Mesendoderm (in vitro differentiated cells): ENCODE results near the gene KRTAP1-3. TPM values are rescaled to one million over a fixed set of nuclear protein-coding genes. Genes with fewer than 3 reads are reported as not detected.
"Not testable (repeated sequence)": the region's sequence is repeated elsewhere in the genome, so short reads cannot be mapped to it uniquely, and the experiment has no call there.

Experiments
- DNase-seq: peaks from one replicate; pipeline ENCODE4 v3.0.0; 2013
- H2AK5ac ChIP-seq: 2 replicates; pipeline ENCODE4 v1.6.1; 2013; ENCODE audit warnings: low read length, inconsistent platforms
- H2BK120ac ChIP-seq: 2 replicates; pipeline ENCODE4 v1.6.1; 2013; ENCODE audit warnings: low read depth, mild to moderate bottlenecking, low read length, moderate library complexity, mixed read lengths
- H2BK15ac ChIP-seq: replicated peaks from 2 replicates; pipeline ENCODE4 v1.6.1; 2013; ENCODE audit warnings: low read depth, mild to moderate bottlenecking, moderate library complexity
- H2BK5ac ChIP-seq: 2 replicates; pipeline ENCODE4 v1.6.1; 2013; ENCODE audit warnings: low read length, inconsistent platforms
- H3K18ac ChIP-seq: 2 replicates; pipeline ENCODE4 v1.6.1; 2013; ENCODE audit warnings: mild to moderate bottlenecking, low read length, mixed read lengths
- H3K23ac ChIP-seq: one replicate; pipeline ENCODE4 v1.6.1; 2013; ENCODE audit warnings: low read length
- H3K27ac ChIP-seq: 2 replicates; pipeline ENCODE4 v1.5.1; 2013; ENCODE audit warnings: low read depth, mild to moderate bottlenecking, inconsistent platforms, low read length, moderate library complexity
- H3K27me3 ChIP-seq: 2 replicates; pipeline ENCODE4 v1.6.1; 2013; ENCODE audit warnings: low read length, control low read depth, mild to moderate bottlenecking, inconsistent platforms; ENCODE audit not compliant: insufficient read depth, poor library complexity
- H3K36me3 ChIP-seq: 2 replicates; pipeline ENCODE4 v1.6.1; 2013; ENCODE audit warnings: low read length, inconsistent platforms; ENCODE audit not compliant: control insufficient read depth, insufficient read depth
- H3K4ac ChIP-seq: one replicate; pipeline ENCODE4 v1.6.1; 2013; ENCODE audit warnings: low read depth, mild to moderate bottlenecking, low read length, moderate library complexity
- H3K4me1 ChIP-seq: 2 replicates; pipeline ENCODE4 v1.6.1; 2013; ENCODE audit warnings: low read depth, low read length, inconsistent platforms; ENCODE audit not compliant: control insufficient read depth
- H3K4me2 ChIP-seq: 2 replicates; pipeline ENCODE4 v1.6.1; 2013; ENCODE audit warnings: low read length
- H3K4me3 ChIP-seq: 2 replicates; pipeline ENCODE4 v1.5.1; 2013; ENCODE audit warnings: mild to moderate bottlenecking, low read length
- H3K56ac ChIP-seq: one replicate; pipeline ENCODE4 v1.6.1; 2013; ENCODE audit warnings: low read length
- H3K79me1 ChIP-seq: 2 replicates; pipeline ENCODE4 v1.6.1; 2013; ENCODE audit warnings: low read length, inconsistent platforms
- H3K79me2 ChIP-seq: 2 replicates; pipeline ENCODE4 v1.6.1; 2013; ENCODE audit warnings: mild to moderate bottlenecking, low read length; ENCODE audit not compliant: control insufficient read depth, insufficient read depth
- H3K9ac ChIP-seq: 2 replicates; pipeline ENCODE4 v1.6.1; 2013; ENCODE audit warnings: low read length, inconsistent platforms
- H4K5ac ChIP-seq: one replicate; pipeline ENCODE4 v1.6.1; 2013; ENCODE audit warnings: low read length
- H4K8ac ChIP-seq: one replicate; pipeline ENCODE4 v1.6.1; 2013; ENCODE audit warnings: low read depth, mild to moderate bottlenecking, control low read depth, low read length, moderate library complexity
- WGBS: extraction: QIAGEN DNeasy Blood & Tissue Kit; methylation state at CpG from one replicate; pipeline ENCODE4 v1.1.7; 2013; ENCODE audit warnings: low lambda C conversion rate, missing lambda C conversion rate; ENCODE audit not compliant: insufficient coverage; ENCODE audit errors: extremely low coverage; 5-methylcytosine and 5-hydroxymethylcytosine counted together
- polyA plus RNA-seq, 2 experiments: library from polyadenylated mRNA; stranded (reverse); fragments of 200-250 nt; gene quantifications; one replicate each; pipeline ENCODE4 v1.2.3, GENCODE V29; 2013

KRTAP1-3 gene, protein sequence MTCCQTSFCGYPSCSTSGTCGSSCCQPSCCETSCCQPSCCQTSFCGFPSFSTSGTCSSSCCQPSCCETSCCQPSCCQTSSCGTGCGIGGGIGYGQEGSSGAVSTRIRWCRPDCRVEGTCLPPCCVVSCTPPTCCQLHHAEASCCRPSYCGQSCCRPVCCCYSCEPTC
- polyA plus RNA-seq (2013, experiment 1 of 2), result not detected
- polyA plus RNA-seq (2013, experiment 2 of 2), result not detected

DNA sequence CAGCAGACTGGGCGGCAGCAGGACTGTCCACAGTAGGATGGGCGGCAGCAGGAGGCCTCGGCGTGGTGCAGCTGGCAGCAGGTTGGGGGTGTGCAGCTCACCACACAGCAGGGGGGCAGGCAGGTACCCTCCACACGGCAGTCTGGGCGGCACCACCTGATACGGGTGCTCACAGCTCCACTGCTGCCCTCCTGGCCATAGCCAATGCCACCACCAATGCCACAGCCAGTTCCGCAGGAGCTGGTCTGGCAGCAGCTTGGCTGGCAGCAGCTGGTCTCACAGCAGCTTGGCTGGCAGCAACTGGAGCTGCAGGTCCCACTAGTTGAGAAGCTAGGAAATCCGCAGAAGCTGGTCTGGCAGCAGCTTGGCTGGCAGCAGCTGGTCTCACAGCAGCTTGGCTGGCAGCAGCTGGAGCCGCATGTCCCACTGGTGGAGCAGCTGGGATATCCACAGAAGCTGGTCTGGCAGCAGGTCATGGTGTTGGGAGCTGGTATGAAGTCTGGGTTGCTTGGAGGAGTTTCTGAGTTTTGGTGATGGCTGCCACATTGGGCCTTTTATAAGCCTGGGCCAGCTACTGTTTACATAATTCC, at the start of gene KRTAP1-3:
TSS of gene KRTAP1-3 (minus strand) at position 529 of the 590 bp plus-strand sequence. CDS start at position 476, 53 bp downstream.
- not testable (repeated sequence) for H4K5ac ChIP-seq, H3K79me1 ChIP-seq, H3K27me3 ChIP-seq, H3K4me3 ChIP-seq, H3K56ac ChIP-seq, H3K36me3 ChIP-seq, DNase-seq, H2AK5ac ChIP-seq, H4K8ac ChIP-seq, H3K9ac ChIP-seq, H3K23ac ChIP-seq, H3K4ac ChIP-seq, H2BK15ac ChIP-seq, H3K27ac ChIP-seq, H3K4me2 ChIP-seq, H2BK5ac ChIP-seq, H3K4me1 ChIP-seq, H3K79me2 ChIP-seq, H3K18ac ChIP-seq, H2BK120ac ChIP-seq
- WGBS, result no CpG with 5 or more reads among the region's 10 CpGs

GRCh38 chr17:41084100-41084856, 49.6 kb upstream of the KRTAP1-3 start, which contains the start of gene KRTAP4-7:
KRTAP4-7 (plus strand) TSS chr17:41084150; CDS start chr17:41084207, 57 bp downstream.
- not testable (repeated sequence) for H2BK15ac ChIP-seq, H4K5ac ChIP-seq, H3K27ac ChIP-seq, H3K4ac ChIP-seq, H3K56ac ChIP-seq, DNase-seq, H3K9ac ChIP-seq, H2BK120ac ChIP-seq, H3K79me1 ChIP-seq, H3K18ac ChIP-seq, H4K8ac ChIP-seq, H2BK5ac ChIP-seq, H3K4me2 ChIP-seq, H3K4me3 ChIP-seq, H3K4me1 ChIP-seq, H3K23ac ChIP-seq, H3K79me2 ChIP-seq, H3K27me3 ChIP-seq, H2AK5ac ChIP-seq, H3K36me3 ChIP-seq
- no CpG with 5 or more reads among the region's 14 CpGs for WGBS

DNA sequence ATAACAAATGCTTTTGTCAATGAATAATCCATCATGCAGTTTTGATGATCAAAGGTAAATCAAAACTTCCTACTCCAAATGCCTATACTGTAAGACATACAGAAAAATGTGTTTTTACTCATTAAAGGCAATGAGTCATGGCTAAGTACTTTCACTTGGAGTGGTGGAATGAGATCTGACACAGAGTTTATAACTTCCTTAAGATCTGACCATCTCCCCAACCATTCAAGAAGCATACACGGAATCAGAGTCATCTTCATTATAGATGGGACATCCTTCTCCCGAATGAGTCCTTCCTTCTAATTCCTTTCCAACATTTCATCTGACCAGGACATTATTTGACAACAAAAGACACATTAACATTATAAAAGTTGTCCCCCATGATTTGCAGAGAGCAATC, 48.8 kb upstream of the KRTAP1-3 start:
- H3K23ac ChIP-seq, H3K4me1 ChIP-seq, H3K9ac ChIP-seq, H2BK120ac ChIP-seq, H3K27me3 ChIP-seq, H4K5ac ChIP-seq, H3K79me1 ChIP-seq, H3K56ac ChIP-seq, H3K79me2 ChIP-seq, H2BK15ac ChIP-seq, H2AK5ac ChIP-seq, H3K4me2 ChIP-seq, H2BK5ac ChIP-seq, H3K27ac ChIP-seq, H3K36me3 ChIP-seq, H3K4me3 ChIP-seq, H3K4ac ChIP-seq, DNase-seq, H3K18ac ChIP-seq, H4K8ac ChIP-seq: not testable (repeated sequence)
- WGBS, result no CpG with 5 or more reads among the region's 2 CpGs

DNA sequence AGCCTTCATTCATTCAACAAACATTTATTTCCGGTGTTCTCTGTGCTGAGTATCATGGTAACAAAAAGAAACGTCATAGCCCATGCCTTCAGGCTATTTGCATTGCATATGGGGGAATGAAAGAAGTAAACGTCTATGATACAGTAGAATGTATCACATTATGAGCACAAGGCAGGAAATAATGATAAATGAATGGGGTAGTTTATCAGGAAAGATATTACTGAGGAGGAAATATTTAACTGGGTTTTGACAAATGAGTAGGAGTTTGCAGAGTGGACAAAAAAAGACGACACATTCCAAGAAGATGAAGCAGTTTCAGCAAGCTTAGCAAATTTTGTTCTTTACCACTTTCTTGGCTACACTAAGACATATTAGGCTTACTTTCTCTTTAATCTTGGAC, 48.0 kb upstream of the KRTAP1-3 start:
- Histone ChIP-seq H3K79me1 (no peaks in the 10 kb centered on the region), H3K56ac (no peak overlapping the region), H3K79me2 (no peaks in the 10 kb centered on the region), H3K23ac (no peak overlapping the region), H2AK5ac (no peak overlapping the region), H3K36me3 (no peaks in the 10 kb centered on the region), H3K27me3 (no peaks in the 10 kb centered on the region), H3K4me2 (no peak overlapping the region), H3K27ac (no peak overlapping the region), H3K4me1 (no peaks in the 10 kb centered on the region), H2BK5ac (no peak overlapping the region), H4K5ac (no peak overlapping the region), H2BK15ac (no peak overlapping the region), H2BK120ac (no peak overlapping the region), H3K9ac (no peak overlapping the region), H3K4me3 (no peak overlapping the region), H3K18ac (no peak overlapping the region), H4K8ac (no peak overlapping the region), H3K4ac (no peak overlapping the region)
- no peak for DNase-seq
- no CpG with 5 or more reads among the region's 4 CpGs for WGBS

DNA sequence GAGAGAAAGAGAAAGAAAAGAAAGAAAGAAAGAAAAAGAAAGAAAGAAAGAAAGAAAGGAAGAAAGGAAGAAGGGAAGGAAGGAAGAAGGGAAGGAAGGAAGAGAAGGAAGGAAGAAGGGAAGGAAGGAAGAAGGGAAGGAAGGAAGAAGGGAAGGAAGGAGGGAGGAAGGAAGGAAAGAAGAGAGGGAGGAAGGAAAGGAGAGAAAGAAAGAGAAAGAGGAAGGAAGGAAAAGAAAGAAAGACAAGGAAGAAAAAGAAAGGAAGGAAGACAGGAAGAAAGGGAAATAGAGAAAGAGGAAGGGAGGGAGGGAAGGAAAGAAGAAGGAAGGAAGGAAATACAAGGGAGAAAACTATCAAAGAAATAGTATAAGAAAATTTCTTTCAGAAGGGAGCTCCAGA, 42.1 kb upstream of the KRTAP1-3 start:
- H3K23ac ChIP-seq, result no peak overlapping the region
- DNase-seq, result no peak
- no peaks in the 10 kb centered on the region for H3K27me3 ChIP-seq
- no peak overlapping the region for H4K5ac ChIP-seq
- no peak overlapping the region for H3K56ac ChIP-seq
- H3K4me1 ChIP-seq, result no peaks in the 10 kb centered on the region
- H2BK120ac ChIP-seq, result no peak overlapping the region
- no peaks in the 10 kb centered on the region for H3K79me2 ChIP-seq
- no peaks in the 10 kb centered on the region for H3K36me3 ChIP-seq
- no peak overlapping the region for H2BK5ac ChIP-seq
- no peak overlapping the region for H3K18ac ChIP-seq
- no peak overlapping the region for H3K27ac ChIP-seq
- H3K79me1 ChIP-seq, result no peaks in the 10 kb centered on the region
- no peak overlapping the region for H2AK5ac ChIP-seq
- H3K4me2 ChIP-seq, result no peak overlapping the region
- no peak overlapping the region for H3K4me3 ChIP-seq
- H4K8ac ChIP-seq, result no peak overlapping the region
- H2BK15ac ChIP-seq, result no peak overlapping the region
- H3K4ac ChIP-seq, result no peak overlapping the region
- H3K9ac ChIP-seq, result no peak overlapping the region
